Medulla oblongata (tissue), 1 donor: Measurements from ENCODE around the gene ADGRG2.
"Not testable (repeated sequence)": the region's sequence is repeated elsewhere in the genome, so short reads cannot be mapped to it uniquely, and the experiment has no call there.

ENCODE experiments used
- DNase-seq: peaks from one replicate; pipeline ENCODE4 v3.0.0-alpha.2; 2015; ENCODE audit errors: extremely low spot score

The ADGRG2 gene

DNA sequence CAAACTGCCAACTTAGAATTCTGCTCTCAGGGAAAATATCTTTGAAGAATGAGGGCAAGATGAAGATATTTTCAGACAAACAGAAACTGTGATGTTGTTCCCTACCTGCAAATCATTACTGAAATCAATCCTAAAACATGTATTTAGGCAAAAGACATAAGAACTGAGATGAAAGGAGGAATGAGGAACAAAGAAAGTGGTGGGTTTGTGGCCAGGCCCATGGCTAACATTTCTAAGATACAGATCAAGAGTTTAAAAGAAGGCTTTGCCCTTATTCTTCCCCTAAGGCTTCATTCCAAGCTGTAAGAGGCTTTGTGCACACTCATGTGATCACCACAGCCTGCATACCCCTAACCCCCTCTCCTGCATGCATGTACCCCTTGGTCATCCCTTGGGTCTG, 46.5 kb downstream of the ADGRG2 start:
- DNase-seq, result no peak

GRCh38 chrX:19072372-19072771, 49.9 kb downstream of the ADGRG2 start:
- DNase-seq, result no peak

GRCh38 chrX:19070555-19070994, 51.7 kb downstream of the ADGRG2 start:
- peak; percentile 10 for DNase-seq

GRCh38 chrX:19066987-19067386, 55.3 kb downstream of the ADGRG2 start:
- DNase-seq, result not testable (repeated sequence)

- DNase-seq, result no peak
Observed at GRCh38 chrX:19065535-19065934, 56.7 kb downstream of the ADGRG2 start.

DNA sequence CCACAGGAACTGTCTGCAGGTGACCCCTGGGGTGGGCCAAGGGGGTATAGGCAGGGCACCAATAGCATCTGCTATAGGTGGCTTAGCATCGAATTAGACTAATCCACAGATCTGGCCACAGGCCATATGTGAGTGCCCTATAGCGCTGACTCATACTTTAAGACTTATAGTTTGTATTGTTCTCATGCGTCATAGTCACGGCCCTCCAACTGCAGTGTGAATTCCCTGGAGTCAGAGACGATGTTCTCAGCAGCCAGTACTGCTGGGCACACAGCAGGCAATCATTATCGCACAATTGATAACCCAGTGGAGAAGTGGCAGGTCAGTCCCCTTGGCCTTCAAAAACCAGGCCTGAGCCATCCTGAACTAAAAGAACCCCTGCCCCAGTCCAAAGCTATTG, 58.1 kb downstream of the ADGRG2 start:
- no peak for DNase-seq

GRCh38 chrX:19063030-19063429, 59.2 kb downstream of the ADGRG2 start:
- no peak for DNase-seq

- no peak for DNase-seq
Observed at GRCh38 chrX:19059067-19059466, 63.2 kb downstream of the ADGRG2 start.

DNA sequence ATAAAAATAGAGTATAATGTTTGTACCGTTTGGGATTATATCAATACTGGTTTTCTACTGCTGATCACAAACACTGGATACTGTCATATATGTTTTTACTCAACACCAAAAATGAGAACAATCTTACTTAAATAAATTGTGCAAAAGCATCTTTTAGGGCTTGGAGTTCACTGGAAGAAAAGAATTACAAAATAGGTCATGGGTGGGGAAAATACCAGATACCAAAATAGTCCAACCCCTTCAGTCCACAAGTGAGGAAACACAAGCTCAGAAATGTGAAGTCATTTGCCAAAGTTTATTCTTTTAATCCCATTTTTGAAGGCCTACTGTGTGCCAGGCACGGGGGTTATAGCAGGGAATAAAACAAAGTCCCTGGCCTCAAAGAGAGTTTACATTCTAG, 64.4 kb downstream of the ADGRG2 start:
- no peak for DNase-seq

- DNase-seq, result no peak
Observed at GRCh38 chrX:19049110-19049509, 73.2 kb downstream of the ADGRG2 start.

DNA sequence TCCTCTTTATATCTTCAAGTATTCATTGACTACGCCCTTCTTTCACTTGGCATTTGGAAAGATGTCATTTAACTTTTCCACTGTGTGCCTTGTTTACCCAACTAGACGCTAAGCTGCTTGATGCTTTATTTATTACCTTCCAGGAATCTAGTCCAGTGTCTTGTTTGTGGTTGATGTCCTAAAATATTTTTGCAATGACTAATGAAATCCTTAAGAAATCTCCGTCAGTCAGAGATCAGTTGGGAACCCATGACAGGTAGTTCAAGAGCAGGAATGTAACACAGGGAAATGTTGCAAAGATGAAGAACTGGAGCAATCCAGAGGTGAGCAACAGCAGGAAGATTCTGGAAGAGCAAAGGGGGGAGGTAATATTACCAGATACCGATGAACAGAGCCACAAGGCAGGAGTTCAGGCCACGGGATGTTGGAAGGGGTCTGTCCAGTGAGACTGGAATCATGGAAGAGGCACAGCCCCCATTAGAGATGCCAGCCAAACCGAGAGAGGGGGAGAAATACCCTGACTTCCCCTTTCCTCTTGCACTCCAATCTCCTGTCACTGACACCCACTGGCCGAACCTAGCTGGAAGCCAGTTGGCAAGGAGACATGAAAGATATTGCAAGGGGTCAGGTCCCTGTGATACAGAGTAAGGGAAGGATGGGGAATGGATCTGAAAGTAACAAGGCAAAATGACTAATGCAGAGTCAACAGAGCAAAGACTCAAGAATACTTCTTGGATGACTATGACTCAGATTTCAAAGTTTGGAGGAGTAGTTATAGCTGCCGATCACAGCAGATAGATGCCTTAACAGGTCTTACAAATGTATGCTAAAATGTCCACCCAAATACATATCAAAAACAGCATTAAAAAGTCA, 75.7 kb downstream of the ADGRG2 start:
- no peak for DNase-seq

DNA sequence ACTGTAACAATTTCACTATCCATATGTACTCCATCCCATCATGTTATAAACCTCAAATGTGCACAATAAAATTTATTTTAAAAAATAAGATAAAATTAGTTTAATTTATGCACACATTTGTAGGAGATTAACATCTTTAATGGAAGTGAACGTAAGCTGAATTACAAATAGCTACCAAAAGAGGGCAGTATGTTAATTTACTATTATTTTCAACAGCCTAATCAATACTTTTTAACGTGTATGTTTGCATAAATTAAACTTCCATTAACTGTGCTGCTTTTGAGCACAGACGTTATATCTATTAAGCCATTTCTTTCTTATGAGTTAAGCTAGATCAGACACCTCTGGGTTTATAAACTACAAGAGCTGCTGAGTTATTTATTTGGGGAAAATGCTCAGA, 81.9 kb downstream of the ADGRG2 start:
- peak; percentile 1 for DNase-seq

DNA sequence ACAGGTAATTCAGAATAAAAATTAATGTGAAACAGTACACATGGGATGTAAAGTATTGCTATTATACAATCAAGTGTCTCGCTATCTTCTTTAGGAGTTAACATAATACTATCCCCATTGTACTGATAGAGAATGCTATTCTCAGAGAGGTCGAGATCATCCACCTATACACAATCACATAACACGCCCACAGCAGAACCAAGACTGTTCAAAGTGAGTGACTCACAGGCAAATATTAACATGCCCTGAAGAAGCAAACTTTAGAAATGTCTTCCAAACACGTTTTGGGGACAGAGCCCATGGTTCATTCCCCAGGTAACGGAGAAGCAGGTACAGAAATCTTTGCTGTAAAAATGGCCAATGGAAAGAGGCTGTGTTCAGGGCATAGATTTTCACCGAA, 88.2 kb downstream of the ADGRG2 start:
- DNase-seq, result no peak

- no peak for DNase-seq
Observed at GRCh38 chrX:19030805-19031204, 91.5 kb downstream of the ADGRG2 start.

DNA sequence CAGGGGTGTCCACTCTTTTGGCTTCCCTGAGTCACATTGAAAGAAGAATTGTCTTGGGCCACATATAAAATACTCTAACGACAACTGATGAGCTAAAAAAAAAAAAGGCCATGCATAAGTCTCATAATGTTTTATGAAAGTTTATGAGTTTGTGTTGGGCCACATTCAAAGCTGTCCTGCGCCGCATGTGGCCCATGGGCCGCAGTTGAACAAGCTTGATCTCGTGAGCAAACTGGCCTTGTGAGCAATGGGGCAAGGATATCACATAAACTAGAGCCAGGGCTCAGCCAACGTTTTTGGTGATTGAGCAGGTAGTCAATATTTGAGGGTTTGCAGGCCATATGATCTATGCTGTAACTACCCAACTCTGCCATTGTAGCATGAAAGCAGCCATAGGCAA, 93.7 kb downstream of the ADGRG2 start:
- DNase-seq, result no peak

GRCh38 chrX:19024366-19024765, 97.9 kb downstream of the ADGRG2 start:
- DNase-seq, result no peak

- DNase-seq, result no peak
Observed at GRCh38 chrX:19019996-19020395, 102.3 kb downstream of the ADGRG2 start.

- DNase-seq, result peak; percentile 3
Observed at GRCh38 chrX:19017271-19017670, 105.0 kb downstream of the ADGRG2 start.

DNA sequence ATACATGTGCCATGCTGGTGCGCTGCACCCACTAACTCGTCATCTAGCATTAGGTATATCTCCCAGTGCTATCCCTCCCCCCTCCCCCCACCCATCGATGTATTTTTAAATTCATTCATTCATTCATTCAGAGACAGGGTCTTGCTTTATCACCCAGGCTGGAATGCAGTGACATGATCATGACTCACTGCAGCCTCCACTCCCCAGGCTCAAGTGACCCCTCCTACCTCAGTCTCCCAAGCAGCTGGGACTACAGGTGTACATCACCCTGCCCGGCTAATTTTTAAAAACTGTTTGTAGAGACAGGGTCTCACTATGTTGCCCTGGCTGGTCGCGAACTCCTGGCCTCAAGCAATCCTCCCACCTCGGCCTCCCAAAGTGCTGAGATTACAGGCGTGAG, 105.7 kb downstream of the ADGRG2 start:
- not testable (repeated sequence) for DNase-seq

- no peak for DNase-seq
Observed at GRCh38 chrX:19007868-19008267, 114.4 kb downstream of the ADGRG2 start.

- no peak for DNase-seq
Observed at GRCh38 chrX:19007011-19007410, 115.3 kb downstream of the ADGRG2 start.

DNA sequence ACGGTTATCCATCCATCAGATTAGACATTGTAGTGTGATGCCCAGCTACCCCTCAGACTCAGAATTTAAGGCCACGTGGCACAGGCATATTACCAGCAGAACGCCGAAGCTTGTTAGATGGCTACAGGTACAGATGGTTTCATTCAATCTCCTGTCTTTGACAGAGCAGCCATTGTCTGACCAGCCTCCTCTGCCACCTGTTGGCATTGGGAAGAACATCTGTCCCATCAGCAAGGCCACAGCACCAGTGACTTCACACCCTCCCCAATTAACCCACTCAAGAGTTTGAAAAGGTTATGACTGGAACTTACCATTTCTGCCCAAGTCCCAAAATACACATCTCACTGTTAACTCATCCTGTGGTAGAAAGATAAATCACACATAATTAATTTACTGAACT, 116.4 kb downstream of the ADGRG2 start:
- no peak for DNase-seq

GRCh38 chrX:19003756-19004155, 118.5 kb downstream of the ADGRG2 start:
- DNase-seq, result no peak

DNA sequence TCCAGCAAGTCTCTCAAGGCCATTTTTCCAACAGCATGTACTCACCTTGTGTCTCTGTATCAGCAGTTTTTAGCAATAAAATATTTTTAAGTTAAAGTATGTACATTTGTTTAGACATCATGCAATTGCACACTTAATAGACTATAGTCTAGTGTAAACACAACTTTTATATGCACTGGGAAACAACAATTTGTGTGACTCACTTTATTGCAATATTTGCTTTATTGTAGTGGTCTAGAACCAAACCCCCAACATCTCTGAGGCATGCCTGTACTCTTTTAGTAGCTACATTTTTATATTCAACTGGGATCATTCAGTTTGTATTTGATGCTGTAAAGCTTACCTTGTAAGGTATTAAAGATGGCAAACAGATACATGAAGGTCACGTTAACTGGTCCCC, 123.6 kb downstream of the ADGRG2 start:
- DNase-seq, result no peak
